Measurements from ENCODE around the gene C5orf46. TPM values are rescaled to one million over a fixed set of nuclear protein-coding genes. Genes with fewer than 3 reads are reported as not detected.

The C5orf46 gene
- total and polyA plus RNA-seq, 2 experiments from 2014 or later: 2.7 TPM; not detected in 1

- H3K9me2 ChIP-seq (replicated peaks; ENCODE audit: insufficient read depth): no peaks in the 10 kb centered on the region
- H3K4me3 ChIP-seq: no peak overlapping the region
- peaks cover 4% of the 10 kb centered on the region for H3K4me1 ChIP-seq (ENCODE audit: insufficient read depth)
- TF ChIP-seq EZH2 (IDR thresholded peaks at IDR 0.05; ENCODE audit: borderline replicate concordance) (no peak), EZH2phosphoT487 (IDR thresholded peaks at IDR 0.05; ENCODE audit: low read depth, severe bottlenecking, unreplicated experiment) (no peak), CTCF (IDR thresholded peaks at IDR 0.05; ENCODE audit: poor library complexity) (no peak)
- H3K4me2 ChIP-seq: no peak overlapping the region
- no peaks in the 10 kb centered on the region for H3K9me3 ChIP-seq (ENCODE audit: low read depth)
- no peak for DNase-seq (ENCODE audit: low spot score)
- no peaks in the 10 kb centered on the region for H4K20me1 ChIP-seq (ENCODE audit: insufficient read depth, poor library complexity, severe bottlenecking)
- H3K27me3 ChIP-seq: peaks cover 42% of the 10 kb centered on the region
- H3K36me3 ChIP-seq (replicated peaks; ENCODE audit: insufficient read depth, low read depth): no peaks in the 10 kb centered on the region
- no peak overlapping the region for H2AFZ ChIP-seq
- H3K79me2 ChIP-seq: no peaks in the 10 kb centered on the region
- WGBS (ENCODE audit: low lambda C conversion rate, missing lambda C conversion rate): 97% methylated on average over 3 of the region's 3 CpGs
- no peak overlapping the region for H3K27ac ChIP-seq
Observed at GRCh38 chr5:147879784-147880183, 26.6 kb downstream of the C5orf46 start.

- no peaks in the 10 kb centered on the region for H3K36me3 ChIP-seq (replicated peaks; ENCODE audit: insufficient read depth, low read depth)
- no peak within 1 kb of the TSS for H2AFZ ChIP-seq
- 73% methylated on average over 2 of the region's 2 CpGs for WGBS (ENCODE audit: low lambda C conversion rate, missing lambda C conversion rate)
- TF ChIP-seq CTCF (IDR thresholded peaks at IDR 0.05; ENCODE audit: poor library complexity) (no peak), EZH2 (IDR thresholded peaks at IDR 0.05; ENCODE audit: borderline replicate concordance) (no peak), EZH2phosphoT487 (IDR thresholded peaks at IDR 0.05; ENCODE audit: low read depth, severe bottlenecking, unreplicated experiment) (no peak)
- H3K9me2 ChIP-seq (replicated peaks; ENCODE audit: insufficient read depth): no peaks in the 10 kb centered on the region
- peaks cover 49% of the 10 kb centered on the region for H3K27me3 ChIP-seq
- H4K20me1 ChIP-seq (ENCODE audit: insufficient read depth, poor library complexity, severe bottlenecking): no peaks in the 10 kb centered on the region
- H3K4me1 ChIP-seq (ENCODE audit: insufficient read depth): peaks cover 4% of the 10 kb centered on the region
- no peak within 1 kb of the TSS for H3K4me2 ChIP-seq
- H3K9me3 ChIP-seq (ENCODE audit: low read depth): no peaks in the 10 kb centered on the region
- H3K4me3 ChIP-seq: no peak within 1 kb of the TSS
- H3K27ac ChIP-seq: no peak within 1 kb of the TSS
- H3K79me2 ChIP-seq: no peaks in the 10 kb centered on the region
- no peak for DNase-seq (ENCODE audit: low spot score)
Observed at GRCh38 chr5:147878066-147878759, 28.1 kb downstream of the C5orf46 start, which contains the start of gene SCGB3A2. SCGB3A2 (plus strand) TSS chr5:147878711; CDS start chr5:147878804, 93 bp downstream.

- 49% methylated on average over 2 of the region's 2 CpGs for WGBS (ENCODE audit: low lambda C conversion rate, missing lambda C conversion rate)
- Histone ChIP-seq H3K36me3 (replicated peaks; ENCODE audit: insufficient read depth, low read depth) (no peaks in the 10 kb centered on the region), H3K4me3 (no peak overlapping the region), H3K79me2 (no peaks in the 10 kb centered on the region), H3K4me2 (no peak overlapping the region), H3K27me3 (peaks cover 56% of the 10 kb centered on the region), H3K27ac (no peak overlapping the region), H3K9me3 (ENCODE audit: low read depth) (no peaks in the 10 kb centered on the region), H4K20me1 (ENCODE audit: insufficient read depth, poor library complexity, severe bottlenecking) (no peaks in the 10 kb centered on the region), H3K9me2 (replicated peaks; ENCODE audit: insufficient read depth) (no peaks in the 10 kb centered on the region), H2AFZ (no peak overlapping the region), H3K4me1 (ENCODE audit: insufficient read depth) (no peaks in the 10 kb centered on the region)
- DNase-seq (ENCODE audit: low spot score): no peak
- TF ChIP-seq EZH2 (IDR thresholded peaks at IDR 0.05; ENCODE audit: borderline replicate concordance) (no peak), EZH2phosphoT487 (IDR thresholded peaks at IDR 0.05; ENCODE audit: low read depth, severe bottlenecking, unreplicated experiment) (no peak), CTCF (IDR thresholded peaks at IDR 0.05; ENCODE audit: poor library complexity) (no peak)
Observed at GRCh38 chr5:147876626-147877025, 29.7 kb downstream of the C5orf46 start.
